PC-3 (cell line): ENCODE data around the gene UBL4A. TPM values are rescaled to one million over a fixed set of nuclear protein-coding genes. Genes with fewer than 3 reads are reported as not detected.
A peak's percentile ranks its signal among the peaks of the same experiment; 100 is the strongest.

Experiments used
- ATAC-seq: fragments of 200-7000 bp; cut with Tn5 transposase; 2 replicates; pipeline ENCODE4 v1.9.1; 2020; ENCODE audit warnings: mild to moderate bottlenecking, moderate library complexity
- BruUV-seq: library from RNA; stranded (reverse); fragments of 400-500 nt; replicated peaks from 2 replicates; lab custom pipeline; 2021; lab: Mats Ljungman, UMichigan
- CTCF ChIA-PET: fragments of 300-600 bp; sonication (Branson Sonifier 250); formaldehyde crosslinking; loops from one replicate; lab custom pipeline; 2022; ENCODE audit warnings: antibody characterized with exemption; lab: Charles Lee
- POLR2A ChIA-PET: fragments of 300-600 bp; sonication (Branson Sonifier 250); formaldehyde crosslinking; loops from one replicate; lab custom pipeline; 2022; ENCODE audit warnings: antibody characterized with exemption; ENCODE audit not compliant: unreplicated experiment; lab: Charles Lee
- DNase-seq: peaks from one replicate; pipeline ENCODE4 v3.0.0-alpha.2; 2015
- H2AFZ ChIP-seq: fragments of 300-600 bp; sonication (generic); 2 replicates; pipeline ENCODE4 v1.6.0; 2016; ENCODE audit warnings: antibody characterized with exemption, low read length
- H3F3A ChIP-seq: fragments of 300-600 bp; sonication (generic); one replicate; pipeline ENCODE4 v1.6.0; 2017; ENCODE audit warnings: antibody characterized with exemption, low read length, control low read depth, mild to moderate bottlenecking; ENCODE audit not compliant: unreplicated experiment
- H3K27ac ChIP-seq: fragments of 300-600 bp; sonication (generic); 2 replicates; pipeline ENCODE4 v1.5.1; 2016; ENCODE audit warnings: mild to moderate bottlenecking, low read length
- H3K27me3 ChIP-seq: fragments of 300-600 bp; sonication (generic); 2 replicates; pipeline ENCODE4 v1.6.1; 2016; ENCODE audit warnings: low read length, mixed read lengths
- H3K36me3 ChIP-seq: fragments of 300-600 bp; sonication (generic); 2 replicates; pipeline ENCODE4 v1.6.1; 2016; ENCODE audit warnings: low read depth, mixed run types, low read length, mixed read lengths
- H3K4me1 ChIP-seq: fragments of 300-600 bp; sonication (generic); 2 replicates; pipeline ENCODE4 v1.5.1; 2016; ENCODE audit warnings: low read length; ENCODE audit not compliant: insufficient read depth
- H3K4me2 ChIP-seq: fragments of 300-600 bp; sonication (generic); 2 replicates; pipeline ENCODE4 v1.6.0; 2016; ENCODE audit warnings: low read length
- H3K4me3 ChIP-seq: fragments of 300-600 bp; sonication (generic); 2 replicates; pipeline ENCODE4 v1.5.1; 2016; ENCODE audit warnings: mild to moderate bottlenecking, low read length, mixed read lengths
- H3K79me2 ChIP-seq: fragments of 300-600 bp; sonication (generic); 2 replicates; pipeline ENCODE4 v1.6.1; 2017; ENCODE audit warnings: low read length, mixed read lengths
- H3K9ac ChIP-seq: fragments of 300-600 bp; sonication (generic); 2 replicates; pipeline ENCODE4 v1.6.0; 2016; ENCODE audit warnings: mild to moderate bottlenecking, low read length
- H3K9me2 ChIP-seq: fragments of 300-600 bp; sonication (generic); replicated peaks from 2 replicates; pipeline ENCODE4 v1.6.1; 2016; ENCODE audit warnings: mixed run types, low read length, mixed read lengths
- H3K9me3 ChIP-seq: fragments of 300-600 bp; sonication (generic); 2 replicates; pipeline ENCODE4 v1.6.1; 2016; ENCODE audit warnings: low read length, mixed read lengths
- H4K20me1 ChIP-seq: fragments of 300-600 bp; sonication (generic); 2 replicates; pipeline ENCODE4 v1.6.1; 2016; ENCODE audit warnings: low read length, mixed read lengths
- CTCF ChIP-seq: fragments of 300-600 bp; sonication (generic); conservative IDR thresholded peaks from 2 replicates; pipeline ENCODE4 v1.5.1; 2017; ENCODE audit warnings: antibody characterized with exemption, low read depth, mild to moderate bottlenecking, low read length
- EZH2 ChIP-seq: fragments of 300-600 bp; sonication (generic); IDR thresholded peaks from one replicate; pipeline ENCODE4 v1.6.1; 2017; ENCODE audit warnings: antibody characterized with exemption, mild to moderate bottlenecking, low read length; ENCODE audit not compliant: unreplicated experiment
- EZH2phosphoT487 ChIP-seq: fragments of 300-600 bp; sonication (generic); IDR thresholded peaks from 2 replicates; pipeline ENCODE4 v1.6.1; 2018; ENCODE audit warnings: mild to moderate bottlenecking, antibody characterized with exemption, low read length, borderline replicate concordance
- intact Hi-C: fragments of 100-400 bp; cut with micrococcal nuclease; formaldehyde crosslinking; loops from 2 replicates; pipeline ENCODE4 v1.9.0; 2023
- total RNA-seq: library from RNA; depleted of rRNA; stranded (reverse); fragments of >200 nt; gene quantifications from 2 replicates; pipeline ENCODE4 v1.2.3, GENCODE V29; 2014

The UBL4A gene
- total RNA-seq, 1 experiment from 2014 or later: 92.3 TPM

- Histone ChIP-seq H3K27me3 (no peaks in the 10 kb centered on the region), H3K79me2 (peaks cover 12% of the 10 kb centered on the region), H3K9ac (peak overlapping the region; percentile 95), H3K36me3 (no peaks in the 10 kb centered on the region), H2AFZ (peak overlapping the region; percentile 79), H3K4me3 (peak overlapping the region; percentile 92), H3K9me2 (no peaks in the 10 kb centered on the region), H3K4me1 (peaks cover 8% of the 10 kb centered on the region), H3K4me2 (peak overlapping the region; percentile 99), H3K9me3 (no peaks in the 10 kb centered on the region), H4K20me1 (no peaks in the 10 kb centered on the region), H3F3A (no peaks in the 10 kb centered on the region), H3K27ac (peak overlapping the region; percentile 55)
- CTCF ChIA-PET: no interaction called here
- BruUV-seq: TSS peak; percentile 64
- intact Hi-C loops: no loop called here
- POLR2A ChIA-PET: interaction anchor here (0.6 kb wide), 1 partner anchor 116 kb away, joined by 3 read pairs; no protein-coding TSS in a partner anchor
- TF ChIP-seq CTCF: no peak
- TF ChIP-seq EZH2phosphoT487: no peak
- no peak for TF ChIP-seq EZH2
- ATAC-seq (peak; percentile 5; the same call in 1 of the 2 replicates), DNase-seq (peak; percentile 18)
These were observed 28.9 kb upstream of the UBL4A start for GRCh38 chrX:154515090-154515965.

GRCh38 chrX:154513716-154514115 lies 27.3 kb upstream of the UBL4A start:
- Histone ChIP-seq H3K27me3 (no peaks in the 10 kb centered on the region), H3K4me3 (no peak overlapping the region), H3K4me1 (peaks cover 8% of the 10 kb centered on the region), H3F3A (no peaks in the 10 kb centered on the region), H3K9me3 (no peaks in the 10 kb centered on the region), H2AFZ (no peak overlapping the region), H3K9me2 (no peaks in the 10 kb centered on the region), H3K9ac (no peak overlapping the region), H3K27ac (no peak overlapping the region), H3K4me2 (no peak overlapping the region), H3K36me3 (0 out of 2 replicates have a peak, but pooled peaks cover 3% of the 10 kb centered on the region), H4K20me1 (no peaks in the 10 kb centered on the region), H3K79me2 (peaks cover 12% of the 10 kb centered on the region)
- no peak for ATAC-seq
- ChIA-PET CTCF (no interaction called here), POLR2A (no interaction called here)
- TF ChIP-seq EZH2phosphoT487 (no peak), CTCF (no peak), EZH2 (no peak)
- BruUV-seq: no TSS peak
- DNase-seq: no peak
- intact Hi-C loops: no loop called here
